HG02870 (cell line): Measurements from ENCODE around the gene TBC1D1.
"Not testable (repeated sequence)": the region's sequence is repeated elsewhere in the genome, so short reads cannot be mapped to it uniquely, and the experiment has no call there.

Experiments
- ATAC-seq: cut with Tn5 transposase; IDR thresholded peaks from one replicate; pipeline ENCODE4 v1.9.1; 2021; ENCODE audit warnings: mild to moderate bottlenecking, moderate library complexity; ENCODE audit not compliant: unreplicated experiment

TBC1D1 gene

GRCh38 chr4:38008571-38009021 is 117.7 kb downstream of the TBC1D1 start:
- ATAC-seq, result peak; percentile 48

DNA sequence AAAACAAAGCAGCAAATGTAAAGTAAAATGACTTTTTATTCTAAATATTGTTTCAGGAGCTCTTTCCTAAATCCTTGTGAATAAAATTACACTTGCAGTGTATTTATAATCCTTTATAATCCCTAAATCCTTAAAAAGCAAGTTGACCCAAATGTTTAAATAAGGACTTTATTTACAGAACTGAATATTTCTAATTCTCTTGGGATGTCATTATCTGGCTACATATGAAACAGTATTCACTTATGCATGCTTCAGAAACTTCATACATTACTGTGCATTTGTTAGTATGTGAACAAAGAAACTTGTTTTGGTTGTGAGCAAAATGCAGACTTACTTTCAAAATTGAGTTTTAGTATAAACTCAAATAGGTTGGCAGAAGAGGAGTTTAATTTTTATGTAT is 118.5 kb downstream of the TBC1D1 start:
- ATAC-seq, result no peak

DNA sequence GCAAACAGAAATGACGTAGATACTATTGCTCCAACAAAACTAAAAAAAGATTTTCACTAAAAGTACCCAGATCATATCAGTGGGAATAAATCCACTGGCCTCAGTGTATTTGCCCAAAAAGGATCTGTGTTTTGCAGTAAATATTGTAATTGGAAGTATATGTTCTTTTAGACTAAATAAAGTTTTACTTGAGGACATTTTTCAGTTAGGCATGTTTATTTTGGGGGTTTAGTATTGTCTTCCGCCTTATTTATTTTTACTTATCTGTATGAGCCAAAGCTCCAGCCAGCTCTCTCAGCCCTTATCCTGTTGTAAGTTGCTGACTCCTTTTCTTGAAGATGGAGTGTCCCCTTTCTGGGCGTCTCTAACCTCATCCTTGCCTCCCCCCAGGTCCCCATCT is 119.1 kb downstream of the TBC1D1 start:
- no peak for ATAC-seq

- no peak for ATAC-seq
These were observed 120.8 kb downstream of the TBC1D1 start for GRCh38 chr4:38011511-38012162.

DNA sequence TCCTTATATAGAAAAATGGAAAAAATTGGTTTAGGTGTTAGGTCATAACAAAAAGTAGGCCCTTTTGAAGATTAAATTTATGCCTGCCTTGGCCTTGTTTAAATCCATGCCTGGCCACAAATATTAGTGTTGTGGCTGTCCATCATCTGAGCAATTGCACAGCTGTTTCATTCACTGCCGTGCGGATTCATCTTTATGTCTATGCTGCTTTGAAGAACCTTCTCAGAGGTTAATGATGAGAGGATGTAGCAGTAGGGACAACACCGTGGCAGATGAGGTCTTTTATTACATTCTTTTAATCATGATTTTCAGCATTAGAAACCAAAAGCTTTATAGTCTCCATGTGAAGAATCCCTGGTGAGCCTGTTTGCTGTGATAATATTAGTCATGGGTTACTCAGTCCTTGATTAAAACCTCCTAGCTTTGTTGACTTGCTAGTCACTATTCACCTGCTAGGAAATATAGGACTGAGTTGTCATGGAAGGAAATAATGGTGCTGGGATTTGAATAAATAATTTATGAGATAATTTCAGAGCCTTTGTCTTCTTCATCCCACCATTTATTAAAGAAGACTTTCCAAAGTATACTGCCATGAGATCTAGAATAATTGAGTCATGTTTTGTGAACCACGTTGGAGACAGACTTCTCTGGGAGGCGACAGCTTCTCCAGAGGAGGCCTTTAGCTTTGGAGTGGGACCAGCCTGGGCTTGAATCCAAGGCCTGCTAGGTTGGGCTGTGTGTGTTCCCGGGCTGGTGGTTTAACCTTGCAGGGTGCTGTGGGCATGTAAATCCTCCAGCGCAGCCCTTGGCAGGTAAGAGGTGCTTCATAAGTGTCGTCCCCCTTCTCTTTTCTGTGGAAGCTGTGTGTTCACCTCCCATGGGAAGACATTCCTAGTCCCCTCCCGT is 122.8 kb downstream of the TBC1D1 start:
- ATAC-seq, result no peak

GRCh38 chr4:38014421-38014852 is 123.6 kb downstream of the TBC1D1 start:
- no peak for ATAC-seq

GRCh38 chr4:38015886-38016515 is 125.1 kb downstream of the TBC1D1 start:
- no peak for ATAC-seq

DNA sequence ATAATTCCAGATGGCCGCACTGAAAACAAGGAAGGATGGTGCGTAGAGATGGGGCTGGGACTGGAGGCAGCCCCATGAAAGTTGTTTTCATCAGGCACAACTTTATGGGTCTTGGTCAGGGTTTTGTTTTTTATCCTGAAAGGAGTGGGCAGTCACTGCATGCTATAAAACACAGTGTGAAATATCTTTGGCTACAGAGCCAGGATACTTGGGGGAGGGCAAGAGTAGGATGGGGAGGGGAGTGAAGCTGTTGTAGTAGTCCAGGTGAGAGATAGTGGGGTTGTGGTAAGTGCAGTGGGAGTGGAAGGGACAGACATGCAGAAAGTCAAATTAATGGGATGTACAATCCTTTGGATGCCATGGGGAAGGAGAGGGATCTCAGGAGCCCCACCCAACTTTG is 125.8 kb downstream of the TBC1D1 start:
- no peak for ATAC-seq

GRCh38 chr4:38017609-38018008 is 126.7 kb downstream of the TBC1D1 start:
- no peak for ATAC-seq

GRCh38 chr4:38020386-38020785 is 129.5 kb downstream of the TBC1D1 start:
- ATAC-seq, result no peak

GRCh38 chr4:38020961-38021360 is 130.1 kb downstream of the TBC1D1 start:
- ATAC-seq, result not testable (repeated sequence)

GRCh38 chr4:38021751-38022150 is 130.9 kb downstream of the TBC1D1 start:
- ATAC-seq, result no peak

- no peak for ATAC-seq
These were observed 132.7 kb downstream of the TBC1D1 start for GRCh38 chr4:38023347-38024205.

DNA sequence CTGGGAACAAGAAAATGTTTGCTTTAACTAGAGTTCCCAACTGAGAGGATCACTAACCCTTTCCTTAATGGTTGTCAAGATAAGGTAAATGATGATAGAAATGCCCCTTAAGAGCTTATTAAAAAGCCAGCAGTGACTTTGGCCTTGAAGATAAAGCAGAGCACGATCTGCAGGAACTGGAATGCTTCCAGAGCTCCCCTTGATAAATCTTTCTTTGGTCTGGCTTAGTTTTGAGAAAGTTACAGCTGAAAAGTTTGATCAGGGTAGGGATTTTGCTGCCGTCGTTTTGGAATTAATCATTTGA is 133.3 kb downstream of the TBC1D1 start:
- ATAC-seq, result no peak

DNA sequence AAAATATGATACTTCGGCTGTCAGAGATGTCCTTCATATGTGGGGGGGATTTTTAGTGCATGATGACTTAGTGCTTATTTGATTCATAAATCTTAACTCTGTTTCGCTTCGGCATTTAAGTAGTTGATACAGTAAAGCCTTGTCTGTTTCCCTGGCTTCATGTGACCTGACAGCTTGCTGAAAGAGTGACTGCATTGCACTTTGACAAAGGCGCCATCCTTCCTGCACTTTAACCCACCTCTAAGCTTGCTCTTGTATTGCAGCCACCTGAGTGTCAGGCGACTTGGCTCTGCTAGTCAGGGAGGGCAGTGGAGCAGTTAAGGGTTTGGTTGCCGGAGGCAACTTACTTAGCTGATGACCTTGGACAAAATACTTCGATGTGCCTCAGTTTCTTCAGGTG is 134.8 kb downstream of the TBC1D1 start:
- no peak for ATAC-seq

- no peak for ATAC-seq
These were observed 135.4 kb downstream of the TBC1D1 start for GRCh38 chr4:38026158-38026740.

GRCh38 chr4:38030023-38030422 is 139.1 kb downstream of the TBC1D1 start:
- no peak for ATAC-seq

DNA sequence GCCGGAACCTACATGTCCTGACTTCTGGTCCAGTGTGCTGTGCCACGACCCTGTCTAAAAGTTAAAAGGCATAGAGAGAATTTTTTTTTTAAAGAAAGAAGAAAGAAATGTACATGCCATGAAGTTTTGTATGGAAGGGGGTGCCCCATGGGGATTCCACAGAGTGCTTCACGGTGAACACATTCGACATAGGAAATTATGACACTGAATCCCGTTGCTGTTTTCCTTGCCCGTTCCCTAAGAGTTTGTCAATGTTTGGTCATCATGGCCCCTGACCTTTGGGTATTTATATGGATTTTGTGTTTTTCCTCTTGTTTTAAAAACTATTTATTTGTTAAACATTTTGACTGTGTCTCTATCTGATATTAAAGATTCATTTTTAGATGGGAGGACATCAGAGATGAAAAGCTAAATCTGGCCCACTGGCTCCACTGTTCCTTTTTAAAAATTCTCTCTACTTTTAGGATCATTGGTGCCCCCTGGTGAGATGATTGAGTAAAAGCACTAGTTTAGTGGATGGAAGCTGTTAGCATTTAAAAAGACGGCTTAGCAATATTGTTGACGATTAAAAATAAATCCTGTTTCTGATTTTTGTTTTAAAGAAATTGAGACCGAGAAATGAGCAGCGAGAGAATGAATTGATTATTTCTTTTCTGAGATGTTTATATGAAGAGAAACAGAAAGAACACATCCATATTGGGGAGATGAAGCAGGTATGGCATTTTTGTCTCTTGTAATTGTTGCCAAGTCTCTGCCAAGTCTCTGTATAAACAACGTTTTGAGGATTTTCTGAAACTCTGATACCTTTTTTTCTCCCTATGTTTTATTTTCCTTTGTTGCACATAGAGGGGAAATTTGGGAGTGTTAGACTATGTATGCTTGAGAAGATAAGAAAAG is 144.3 kb downstream of the TBC1D1 start:
- ATAC-seq, result no peak

- no peak for ATAC-seq
These were observed 145.7 kb downstream of the TBC1D1 start for GRCh38 chr4:38036548-38036947.

GRCh38 chr4:38037612-38038011 is 146.7 kb downstream of the TBC1D1 start:
- ATAC-seq, result no peak
